Suprapubic skin (tissue), 4 donors: Measurements from ENCODE around the gene RNF220. TPM values are rescaled to one million over a fixed set of nuclear protein-coding genes. Genes with fewer than 3 reads are reported as not detected.

Source experiments
- DNase-seq, 2 donors: peaks; one replicate each; pipeline ENCODE4 v3.0.0-alpha.2; 2019; ENCODE audit warnings: low spot score in 2 of 2
- H3K27ac ChIP-seq: fragments of 200-600 bp; sonication (generic); one replicate; pipeline ENCODE4 v1.5.1; 2019
- H3K27me3 ChIP-seq: fragments of 200-600 bp; sonication (generic); one replicate; pipeline ENCODE4 v1.5.1; 2019
- H3K36me3 ChIP-seq: fragments of 200-600 bp; sonication (generic); one replicate; pipeline ENCODE4 v1.5.1; 2019
- H3K4me1 ChIP-seq: fragments of 200-600 bp; sonication (generic); one replicate; pipeline ENCODE4 v1.5.1; 2019
- H3K4me3 ChIP-seq: fragments of 200-600 bp; sonication (generic); one replicate; pipeline ENCODE4 v1.5.1; 2019; ENCODE audit warnings: mild to moderate bottlenecking
- H3K9me3 ChIP-seq: fragments of 200-600 bp; sonication (generic); one replicate; pipeline ENCODE4 v1.5.1; 2019
- CTCF ChIP-seq, 2 donors: fragments of 200-600 bp in 1 of 2; fragments of 450-650 bp in 1 of 2; sonication (generic) in 1 of 2; IDR thresholded peaks; one replicate each; pipeline ENCODE4 v1.5.1; 2016 to 2019; ENCODE audit warnings: antibody characterized with exemption in 2 of 2, mild to moderate bottlenecking in 1 of 2, moderate library complexity in 1 of 2
- EP300 ChIP-seq: sonication (generic); formaldehyde crosslinking; IDR thresholded peaks from one replicate; pipeline ENCODE4 v1.6.1; 2017; ENCODE audit warnings: antibody characterized with exemption
- POLR2A ChIP-seq, 2 donors: fragments of 450-650 bp; IDR thresholded peaks; one replicate each; pipeline ENCODE4 v1.6.1; 2017; ENCODE audit warnings: antibody characterized with exemption in 2 of 2, mild to moderate bottlenecking in 2 of 2, moderate library complexity in 2 of 2
- POLR2AphosphoS5 ChIP-seq, 3 donors: sonication (generic); formaldehyde crosslinking; IDR thresholded peaks; one replicate each; pipeline ENCODE4 v1.6.1; 2017; ENCODE audit warnings: antibody characterized with exemption in 3 of 3
- WGBS: methylation state at CpG from one replicate; pipeline ENCODE4 v1.1.5; 2018; 5-methylcytosine and 5-hydroxymethylcytosine counted together
- total RNA-seq, 4 donors: library from RNA; depleted of rRNA; stranded (reverse); fragments of >200 nt; gene quantifications; one replicate each; pipeline ENCODE4 v1.1.0, GENCODE V29; 2016

RNF220 gene
- total RNA-seq, 4 donors from 2014 or later: 79.4 to 124 (median 99.5) TPM

GRCh38 chr1:44423591-44424537 lies 18.8 kb downstream of the RNF220 start:
- no peak for DNase-seq
- H3K27ac ChIP-seq: no peak overlapping the region

GRCh38 chr1:44424747-44425146 lies 19.7 kb downstream of the RNF220 start:
- DNase-seq: no peak
- Histone ChIP-seq H3K4me1 (peaks cover 17% of the 10 kb centered on the region), H3K36me3 (no peaks in the 10 kb centered on the region), H3K27ac (no peak overlapping the region), H3K27me3 (peaks cover 74% of the 10 kb centered on the region), H3K9me3 (no peaks in the 10 kb centered on the region), H3K4me3 (no peak overlapping the region)
- no peak for TF ChIP-seq POLR2A (IDR thresholded peaks at IDR 0.05)
- no peak for TF ChIP-seq EP300
- WGBS: 77% methylated on average over 9 of the region's 9 CpGs

More at GRCh38 chr1:44423591-44424537, 18.8 kb downstream of the RNF220 start:
- Histone ChIP-seq H3K4me1 (peaks cover 17% of the 10 kb centered on the region), H3K9me3 (no peaks in the 10 kb centered on the region), H3K27me3 (peaks cover 76% of the 10 kb centered on the region), H3K36me3 (no peaks in the 10 kb centered on the region), H3K4me3 (no peak overlapping the region)
- WGBS: 14% methylated on average over 19 of the region's 19 CpGs
- TF ChIP-seq EP300 (no peak), CTCF (IDR thresholded peaks at IDR 0.05) (no peak), POLR2A (IDR thresholded peaks at IDR 0.05) (no peak), POLR2AphosphoS5 (IDR thresholded peaks at IDR 0.05) (no peak)

GRCh38 chr1:44425341-44426082 lies 20.5 kb downstream of the RNF220 start:
- no peak for DNase-seq
- Histone ChIP-seq H3K4me1 (peaks cover 17% of the 10 kb centered on the region), H3K36me3 (no peaks in the 10 kb centered on the region), H3K27ac (no peak overlapping the region), H3K4me3 (no peak overlapping the region), H3K9me3 (no peaks in the 10 kb centered on the region), H3K27me3 (peaks cover 67% of the 10 kb centered on the region)
- TF ChIP-seq POLR2AphosphoS5 (IDR thresholded peaks at IDR 0.05): no peak
- TF ChIP-seq POLR2A (IDR thresholded peaks at IDR 0.05): no peak
- no peak for TF ChIP-seq CTCF (IDR thresholded peaks at IDR 0.05)
- TF ChIP-seq EP300: no peak
- WGBS: 75% methylated on average over 8 of the region's 8 CpGs

- no peaks in the 10 kb centered on the region for H3K36me3 ChIP-seq
- no peaks in the 10 kb centered on the region for H3K4me1 ChIP-seq
- 46% methylated on average over 2 of the region's 2 CpGs for WGBS
- H3K27me3 ChIP-seq: peaks cover 25% of the 10 kb centered on the region
- DNase-seq: no peak
- no peak overlapping the region for H3K4me3 ChIP-seq
- H3K27ac ChIP-seq: no peak overlapping the region
- no peaks in the 10 kb centered on the region for H3K9me3 ChIP-seq
- TF ChIP-seq EP300: no peak
- no peak for TF ChIP-seq POLR2AphosphoS5 (IDR thresholded peaks at IDR 0.05)
- no peak for TF ChIP-seq POLR2A (IDR thresholded peaks at IDR 0.05)
- no peak for TF ChIP-seq CTCF (IDR thresholded peaks at IDR 0.05)
These were observed 26.8 kb downstream of the RNF220 start for GRCh38 chr1:44431861-44432260.

DNA sequence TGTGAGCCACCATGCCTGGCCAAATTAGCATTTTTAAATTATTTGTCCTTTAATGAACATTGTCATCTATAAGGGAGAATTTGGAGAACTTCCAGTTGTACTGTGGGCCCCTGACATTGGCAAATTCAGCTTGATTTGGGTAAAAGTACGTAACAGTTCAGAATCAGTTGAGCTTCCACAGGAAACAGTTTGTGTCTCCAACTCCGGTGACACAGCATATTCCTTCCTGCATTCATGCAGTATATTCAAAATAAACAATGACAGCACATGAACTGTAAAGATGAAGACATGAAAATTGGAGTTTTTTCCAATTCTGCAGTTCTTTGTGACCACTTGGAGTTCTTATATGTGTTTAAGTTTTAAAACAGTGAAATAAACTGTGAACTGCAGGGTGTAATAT lies 28.2 kb downstream of the RNF220 start:
- no peak overlapping the region for H3K4me3 ChIP-seq
- 71% methylated on average over 2 of the region's 2 CpGs for WGBS
- H3K4me1 ChIP-seq: no peaks in the 10 kb centered on the region
- peaks cover 13% of the 10 kb centered on the region for H3K27me3 ChIP-seq
- H3K9me3 ChIP-seq: no peaks in the 10 kb centered on the region
- no peak for TF ChIP-seq POLR2AphosphoS5 (IDR thresholded peaks at IDR 0.05)
- no peak for TF ChIP-seq POLR2A (IDR thresholded peaks at IDR 0.05)
- no peak for TF ChIP-seq EP300
- no peak for TF ChIP-seq CTCF (IDR thresholded peaks at IDR 0.05)
- H3K36me3 ChIP-seq: no peaks in the 10 kb centered on the region
- DNase-seq: no peak
- no peak overlapping the region for H3K27ac ChIP-seq
